ENCODE measurements around the gene CTDNEP1. TPM values are rescaled to one million over a fixed set of nuclear protein-coding genes. Genes with fewer than 3 reads are reported as not detected.
A peak's percentile ranks its signal among the peaks of the same experiment; 100 is the strongest.

The CTDNEP1 gene
- total and polyA plus RNA-seq, 8 donors, result 23.9 to 85.1 (median 73.9) TPM

- H3K9me3 ChIP-seq, result no peaks in the 10 kb centered on the region
- DNase-seq, result no peak
- H3K4me1 ChIP-seq, result peaks cover 16 to 50% (median 30%) of the 10 kb centered on the region in 4 donors
- H3K36me3 ChIP-seq, result peaks cover 75 to 88% (median 87%) of the 10 kb centered on the region in 4 donors
- 47 to 67% (median 61%) methylated on average over 13 to 15 of the region's 15 CpGs for WGBS, 5 donors
- H3K27me3 ChIP-seq, result no peaks in the 10 kb centered on the region
- peak overlapping the region in 3 of 5 donors; percentile 7 to 48 (median 36) for H3K27ac ChIP-seq
- intact Hi-C loops (cut with DNase I; ENCODE audit: low total_unique reads), result no loop called here
- no peak overlapping the region for H3K4me3 ChIP-seq
- TF ChIP-seq POLR2AphosphoS5 (IDR thresholded peaks at IDR 0.05) (no peak), CTCF (IDR thresholded peaks at IDR 0.05) (no peak)
These were observed 26.8 kb downstream of the CTDNEP1 start for GRCh38 chr17:7224661-7225111.

DNA sequence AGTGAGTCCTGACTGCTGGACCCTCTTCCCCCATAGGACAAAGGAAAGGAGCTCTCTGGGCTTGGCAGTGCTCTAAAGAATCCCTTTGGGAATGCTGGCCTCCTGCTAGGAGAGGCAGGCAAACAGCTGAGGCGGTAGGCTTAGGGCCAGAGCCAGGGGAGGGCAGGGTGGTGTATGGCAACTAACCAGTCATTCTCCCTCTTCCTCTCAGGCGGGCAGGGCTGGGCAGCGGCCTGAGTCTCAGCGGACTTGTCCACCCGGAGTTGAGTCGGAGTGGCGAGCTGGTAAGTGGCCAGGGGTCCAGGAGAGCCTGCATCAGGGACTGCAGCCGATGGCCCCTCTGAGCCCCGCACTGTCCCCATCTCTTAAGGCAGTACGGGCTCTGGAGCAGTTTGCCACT is 27.4 kb downstream of the CTDNEP1 start:
- TF ChIP-seq EP300 (IDR thresholded peaks at IDR 0.05) (no peak), POLR2A (IDR thresholded peaks at IDR 0.05) (no peak), POLR2AphosphoS5 (IDR thresholded peaks at IDR 0.05) (no peak), CTCF (IDR thresholded peaks at IDR 0.05) (no peak)
- peak overlapping the region in 2 of 5 donors; percentile 7 to 36 for H3K27ac ChIP-seq

DNA sequence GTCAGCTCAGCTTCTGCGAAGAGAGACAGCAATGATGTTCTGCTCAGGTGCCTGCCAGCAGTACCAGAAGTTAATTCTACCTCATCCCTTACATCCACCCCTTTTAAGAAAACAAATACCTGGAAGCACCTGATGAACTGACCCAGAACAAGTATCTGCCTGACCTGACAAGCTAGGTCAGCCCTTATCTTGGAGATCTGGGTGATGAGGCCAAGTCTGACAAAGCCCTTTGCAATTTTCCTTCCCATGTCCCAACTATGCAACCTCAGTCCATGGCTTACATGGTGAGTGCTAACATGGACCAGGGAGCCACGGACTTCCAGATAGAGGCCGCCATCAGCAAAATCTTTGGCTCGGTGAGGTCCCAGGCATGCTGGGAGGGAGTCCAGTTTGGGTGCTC is 28.2 kb downstream of the CTDNEP1 start:
- WGBS, 5 donors, result 69 to 93% (median 83%) methylated on average over 3 to 4 of the region's 4 CpGs
- no peak for DNase-seq
- peaks cover 63 to 75% (median 73%) of the 10 kb centered on the region in 4 donors for H3K36me3 ChIP-seq
- H3K4me3 ChIP-seq, result no peak overlapping the region
- no peaks in the 10 kb centered on the region for H3K9me3 ChIP-seq
- no peaks in the 10 kb centered on the region for H3K27me3 ChIP-seq
- intact Hi-C loops (cut with DNase I; ENCODE audit: low total_unique reads), result no loop called here
- H3K4me1 ChIP-seq, result peaks cover 28 to 63% (median 41%) of the 10 kb centered on the region in 4 donors
- TF ChIP-seq CTCF (IDR thresholded peaks at IDR 0.05) (no peak), POLR2A (IDR thresholded peaks at IDR 0.05) (no peak), POLR2AphosphoS5 (IDR thresholded peaks at IDR 0.05) (no peak), EP300 (IDR thresholded peaks at IDR 0.05) (no peak)
- peak overlapping the region in 1 of 5 donors; percentile 36 for H3K27ac ChIP-seq

More for the DNA sequence above, 27.4 kb downstream of the CTDNEP1 start:
- DNase-seq, result no peak
- Histone ChIP-seq H3K4me1 (peaks cover 20 to 56% (median 35%) of the 10 kb centered on the region in 4 donors), H3K36me3 (peaks cover 69 to 82% (median 81%) of the 10 kb centered on the region in 4 donors), H3K4me3 (no peak overlapping the region), H3K9me3 (no peaks in the 10 kb centered on the region), H3K27me3 (no peaks in the 10 kb centered on the region)
- intact Hi-C loops (cut with DNase I; ENCODE audit: low total_unique reads), result no loop called here
- 71 to 79% (median 76%) methylated on average over 10 of the region's 10 CpGs for whole genome bisulfite sequencing, 5 donors

- H3K27me3 ChIP-seq, result peaks cover 0 to 3% (median 0%) of the 10 kb centered on the region in 3 donors
- intact Hi-C loops (cut with DNase I; ENCODE audit: low total_unique reads), result no loop called here
- 70 to 83% (median 75%) methylated on average over 4 to 7 of the region's 7 CpGs for WGBS, 5 donors
- H3K4me3 ChIP-seq, result peak overlapping the region in 1 of 4 donors; percentile 9
- no peaks in the 10 kb centered on the region for H3K9me3 ChIP-seq
- DNase-seq, result no peak
- H3K36me3 ChIP-seq, result peaks cover 63 to 71% (median 69%) of the 10 kb centered on the region in 4 donors
- H3K27ac ChIP-seq, result peak overlapping the region in 1 of 5 donors; percentile 36
- TF ChIP-seq POLR2A (IDR thresholded peaks at IDR 0.05), result no peak
- TF ChIP-seq CTCF (IDR thresholded peaks at IDR 0.05), result no peak
- TF ChIP-seq POLR2AphosphoS5 (IDR thresholded peaks at IDR 0.05), result no peak
- TF ChIP-seq EP300 (IDR thresholded peaks at IDR 0.05), result no peak
- peaks cover 32 to 68% (median 46%) of the 10 kb centered on the region in 4 donors for H3K4me1 ChIP-seq
These were observed 28.6 kb downstream of the CTDNEP1 start for GRCh38 chr17:7222972-7223292.
